GM18951 (cell line): ENCODE measurements around the gene KMT2A.

Source experiments
- POLR2A ChIP-seq: IDR thresholded peaks from 4 replicates; pipeline ENCODE4 v1.6.1; 2011; ENCODE audit warnings: mild to moderate bottlenecking; ENCODE audit not compliant: insufficient read length, insufficient read depth; ENCODE audit errors: extremely low read depth
- in situ Hi-C: fragments of 300-500 bp; cut with MboI; formaldehyde crosslinking; loops from one replicate; pipeline ENCODE4 v1.12.0; 2022; ENCODE audit warnings: low sequenced_read_pairs, mixed read lengths, inconsistent platforms; ENCODE audit not compliant: unreplicated experiment

The KMT2A gene

DNA sequence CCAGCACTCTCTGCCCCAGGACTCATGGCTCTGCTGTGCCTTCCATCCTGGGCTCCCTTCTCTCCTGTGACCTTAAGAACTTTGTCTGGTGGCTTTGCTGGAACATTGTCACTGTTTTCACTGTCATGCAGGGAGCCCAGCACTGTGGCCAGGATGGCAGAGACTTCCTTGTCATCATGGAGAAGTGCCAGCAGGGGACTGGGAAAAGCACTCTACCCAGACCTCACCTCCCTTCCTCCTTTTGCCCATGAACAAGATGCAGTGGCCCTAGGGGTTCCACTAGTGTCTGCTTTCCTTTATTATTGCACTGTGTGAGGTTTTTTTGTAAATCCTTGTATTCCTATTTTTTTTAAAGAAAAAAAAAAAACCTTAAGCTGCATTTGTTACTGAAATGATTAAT is 88.1 kb downstream of the KMT2A start:
- TF ChIP-seq POLR2A, result no peak
- in situ Hi-C loops, result no loop called here

DNA sequence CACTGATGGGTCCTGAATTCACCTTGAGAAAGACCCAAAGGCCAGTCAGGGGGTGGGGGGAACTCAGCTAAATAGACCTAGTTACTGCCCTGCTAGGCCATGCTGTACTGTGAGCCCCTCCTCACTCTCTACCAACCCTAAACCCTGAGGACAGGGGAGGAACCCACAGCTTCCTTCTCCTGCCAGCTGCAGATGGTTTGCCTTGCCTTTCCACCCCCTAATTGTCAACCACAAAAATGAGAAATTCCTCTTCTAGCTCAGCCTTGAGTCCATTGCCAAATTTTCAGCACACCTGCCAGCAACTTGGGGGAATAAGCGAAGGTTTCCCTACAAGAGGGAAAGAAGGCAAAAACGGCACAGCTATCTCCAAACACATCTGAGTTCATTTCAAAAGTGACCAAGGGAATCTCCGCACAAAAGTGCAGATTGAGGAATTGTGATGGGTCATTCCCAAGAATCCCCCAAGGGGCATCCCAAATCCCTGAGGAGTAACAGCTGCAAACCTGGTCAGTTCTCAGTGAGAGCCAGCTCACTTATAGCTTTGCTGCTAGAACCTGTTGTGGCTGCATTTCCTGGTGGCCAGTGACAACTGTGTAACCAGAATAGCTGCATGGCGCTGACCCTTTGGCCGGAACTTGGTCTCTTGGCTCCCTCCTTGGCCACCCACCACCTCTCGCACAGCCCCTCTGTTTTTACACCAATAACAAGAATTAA is 88.6 kb downstream of the KMT2A start:
- in situ Hi-C loops, result no loop called here
- no peak for TF ChIP-seq POLR2A

DNA sequence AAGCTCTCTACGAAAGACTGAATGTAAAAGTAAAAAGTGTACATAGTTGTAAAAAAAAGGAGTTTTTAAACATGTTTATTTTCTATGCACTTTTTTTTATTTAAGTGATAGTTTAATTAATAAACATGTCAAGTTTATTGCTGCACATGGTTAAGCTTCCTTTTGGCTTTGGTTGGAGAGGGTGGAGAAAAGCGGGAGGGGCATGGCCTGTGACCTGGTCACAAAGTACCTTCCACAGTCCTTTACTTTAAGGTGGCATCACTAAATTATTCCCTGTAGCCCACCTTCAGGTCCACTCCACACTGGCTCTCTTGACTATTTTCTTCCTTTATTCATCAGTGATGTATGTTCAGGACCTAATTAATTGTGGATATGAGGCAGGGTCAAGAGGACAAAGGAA is 90.4 kb downstream of the KMT2A start:
- in situ Hi-C loops, result no loop called here
- TF ChIP-seq POLR2A, result no peak

DNA sequence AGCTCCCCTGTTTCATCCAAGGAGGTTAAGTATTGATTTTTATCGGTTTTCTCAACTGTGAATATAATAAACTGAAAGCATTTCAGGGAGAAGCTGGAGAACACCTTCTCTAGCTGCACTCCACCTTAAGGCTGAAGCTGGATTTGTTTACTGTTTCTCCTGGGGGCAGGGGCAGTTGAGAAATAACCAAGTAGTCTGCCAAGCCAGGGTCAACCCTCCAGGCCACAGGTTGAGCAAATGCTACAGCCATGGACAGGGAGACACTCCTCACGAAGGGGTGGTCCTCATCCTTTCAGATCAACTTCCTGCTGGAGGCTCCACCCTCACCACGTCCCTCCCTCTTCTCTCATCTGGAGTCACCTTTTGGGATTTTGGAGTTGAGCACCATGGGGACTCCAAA is 90.8 kb downstream of the KMT2A start, which contains the start of gene TTC36:
TSS of gene TTC36 (plus strand) at position 366 of the 400 bp plus-strand sequence. CDS start at position 387, 21 bp downstream.
- in situ Hi-C loops, result no loop called here
- no peak for TF ChIP-seq POLR2A

DNA sequence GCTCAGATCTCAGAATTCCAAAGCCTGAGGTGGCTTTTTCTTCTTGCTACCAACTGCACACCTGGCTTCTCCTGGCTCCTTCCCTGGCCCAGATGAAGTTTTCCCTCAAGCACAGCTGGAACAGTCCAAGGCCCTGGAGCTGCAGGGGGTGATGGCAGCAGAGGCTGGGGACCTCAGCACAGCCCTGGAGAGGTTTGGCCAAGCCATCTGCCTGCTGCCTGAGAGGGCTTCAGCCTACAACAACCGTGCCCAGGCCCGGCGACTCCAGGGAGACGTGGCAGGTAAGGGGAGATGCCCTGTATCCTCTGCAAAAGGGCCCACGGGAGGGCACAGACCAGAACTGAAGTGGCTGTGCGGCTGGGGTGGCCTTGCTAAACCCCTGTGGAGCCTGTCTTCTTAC is 92.2 kb downstream of the KMT2A start:
- in situ Hi-C loops, result no loop called here

DNA sequence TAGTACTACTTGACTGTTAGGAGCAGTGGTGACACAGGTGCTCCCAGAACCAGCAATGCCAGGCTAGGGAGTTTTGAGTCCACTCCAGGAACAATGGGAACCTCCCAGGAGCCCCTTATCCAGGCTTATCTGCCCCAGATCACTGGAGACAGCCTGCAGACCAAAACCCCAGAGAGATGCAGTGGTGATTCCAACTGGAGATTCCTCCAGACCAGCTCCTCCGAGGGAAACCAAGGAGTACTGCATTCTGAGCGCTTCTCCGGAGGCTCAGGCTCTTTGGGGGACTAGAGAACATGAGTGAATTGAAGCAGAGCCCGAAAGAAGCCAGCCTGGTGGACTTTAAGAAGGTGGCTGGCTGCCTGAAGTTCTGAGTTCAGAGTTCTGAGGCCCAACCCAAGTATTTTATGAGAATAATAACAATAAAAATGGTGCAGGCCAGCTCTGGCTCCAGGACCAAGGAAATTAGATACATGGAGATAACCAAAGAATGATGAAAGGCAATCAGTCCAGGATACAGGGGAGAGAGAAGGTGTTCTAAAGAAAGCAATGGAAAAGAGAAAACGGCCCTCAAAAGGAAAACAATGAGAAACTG is 93.4 kb downstream of the KMT2A start:
- in situ Hi-C loops, result no loop called here
- TF ChIP-seq POLR2A, result no peak

More for the DNA sequence above, 92.2 kb downstream of the KMT2A start:
- no peak for TF ChIP-seq POLR2A

DNA sequence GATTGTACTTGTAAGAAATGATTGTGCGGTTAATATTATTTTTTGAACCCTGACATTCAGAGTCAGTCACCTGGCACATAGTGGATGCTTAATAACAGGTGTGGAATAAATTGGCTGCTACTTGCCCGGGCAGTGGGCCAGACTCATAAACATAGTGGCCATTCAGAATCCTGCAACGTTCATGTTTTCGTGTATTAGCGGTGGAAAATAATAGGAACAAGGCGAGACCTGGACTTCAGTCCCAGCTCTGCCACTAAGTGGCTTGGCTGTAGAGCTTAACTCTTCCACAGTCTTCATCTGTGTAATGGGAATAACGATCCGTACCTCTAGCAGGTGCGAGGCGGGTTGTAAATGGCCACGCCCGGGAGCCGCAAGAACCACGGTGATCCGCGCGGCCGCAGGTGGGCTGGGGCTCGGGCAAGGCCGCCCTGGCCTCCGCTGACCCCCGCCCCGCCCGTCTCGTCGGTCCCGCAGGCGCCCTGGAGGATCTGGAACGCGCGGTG is 93.9 kb downstream of the KMT2A start:
- TF ChIP-seq POLR2A, result no peak
- in situ Hi-C loops, result no loop called here

GRCh38 chr11:118530683-118531596 is 94.6 kb downstream of the KMT2A start, which contains the start of gene TMEM25:
Gene TMEM25 (plus strand): TSS chr11:118531192. CDS start chr11:118531802, 610 bp downstream.
- in situ Hi-C loops, result no loop called here
- peak; percentile 52 for TF ChIP-seq POLR2A

DNA sequence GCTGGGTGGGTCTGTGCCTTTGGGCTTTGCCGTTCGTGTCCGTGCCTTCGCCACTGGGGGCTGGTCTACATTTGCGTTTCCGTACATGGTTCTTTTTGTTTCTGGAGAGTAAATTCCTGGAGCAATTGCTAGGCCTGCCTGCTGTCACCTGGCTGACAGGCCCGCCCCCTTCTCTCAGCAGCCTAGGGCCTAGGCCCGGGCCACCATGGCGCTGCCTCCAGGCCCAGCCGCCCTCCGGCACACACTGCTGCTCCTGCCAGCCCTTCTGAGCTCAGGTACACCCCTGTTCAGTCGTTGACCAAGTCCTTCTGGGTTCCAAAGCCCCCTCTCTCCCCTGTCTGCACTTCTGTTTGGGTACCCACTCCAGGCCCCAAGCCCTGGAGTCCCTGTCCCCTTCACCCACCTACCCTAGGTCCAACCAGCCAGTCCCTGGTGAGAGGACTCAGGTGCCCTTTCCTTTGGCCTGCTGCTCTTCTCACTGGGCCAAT is 95.3 kb downstream of the KMT2A start:
- TF ChIP-seq POLR2A, result no peak
- in situ Hi-C loops, result no loop called here

DNA sequence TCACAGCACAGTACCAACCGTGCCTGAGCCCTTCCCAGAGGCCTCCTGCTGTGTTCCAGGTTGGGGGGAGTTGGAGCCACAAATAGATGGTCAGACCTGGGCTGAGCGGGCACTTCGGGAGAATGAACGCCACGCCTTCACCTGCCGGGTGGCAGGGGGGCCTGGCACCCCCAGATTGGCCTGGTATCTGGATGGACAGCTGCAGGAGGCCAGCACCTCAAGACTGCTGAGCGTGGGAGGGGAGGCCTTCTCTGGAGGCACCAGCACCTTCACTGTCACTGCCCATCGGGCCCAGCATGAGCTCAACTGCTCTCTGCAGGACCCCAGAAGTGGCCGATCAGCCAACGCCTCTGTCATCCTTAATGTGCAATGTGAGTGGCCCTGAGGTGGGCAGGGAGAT is 95.8 kb downstream of the KMT2A start:
- in situ Hi-C loops, result no loop called here
- no peak for TF ChIP-seq POLR2A

GRCh38 chr11:118532852-118533768 is 96.8 kb downstream of the KMT2A start:
- in situ Hi-C loops, result no loop called here
- no peak for TF ChIP-seq POLR2A

DNA sequence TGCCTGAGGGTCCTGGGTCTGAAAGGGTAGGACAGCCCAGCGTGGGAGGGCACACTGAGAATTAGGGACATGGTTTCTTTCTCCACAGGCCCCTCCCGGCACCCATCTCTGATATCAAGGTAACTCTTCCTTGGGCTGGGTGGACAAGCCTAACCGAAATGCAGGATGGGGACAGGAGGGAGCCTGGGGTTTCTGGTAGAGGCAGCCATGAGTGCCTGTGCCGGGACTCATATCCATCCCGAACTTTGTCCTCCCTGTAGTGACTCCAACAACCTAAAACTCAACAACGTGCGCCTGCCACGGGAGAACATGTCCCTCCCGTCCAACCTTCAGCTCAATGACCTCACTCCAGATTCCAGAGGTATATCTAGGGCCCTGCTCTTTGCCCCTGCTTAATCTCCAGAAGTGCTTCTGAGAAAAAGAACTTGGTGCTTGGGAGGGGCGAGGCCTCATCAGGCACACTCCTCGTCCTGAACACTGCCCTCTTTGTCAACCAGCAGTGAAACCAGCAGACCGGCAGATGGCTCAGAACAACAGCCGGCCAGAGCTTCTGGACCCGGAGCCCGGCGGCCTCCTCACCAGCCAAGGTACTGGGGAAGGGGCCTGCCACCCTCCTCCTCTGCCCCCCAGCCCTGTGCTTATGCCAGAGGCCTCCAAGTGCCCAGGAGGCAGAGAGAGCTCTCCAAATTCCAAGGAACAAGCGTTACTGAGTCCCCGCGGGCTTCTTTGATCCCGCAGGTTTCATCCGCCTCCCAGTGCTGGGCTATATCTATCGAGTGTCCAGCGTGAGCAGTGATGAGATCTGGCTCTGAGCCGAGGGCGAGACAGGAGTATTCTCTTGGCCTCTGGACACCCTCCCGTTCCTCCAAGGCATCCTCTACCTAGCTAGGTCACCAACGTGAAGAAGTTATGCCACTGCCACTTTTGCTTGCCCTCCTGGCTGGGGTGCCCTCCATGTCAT is 97.8 kb downstream of the KMT2A start:
- in situ Hi-C loops, result no loop called here
- TF ChIP-seq POLR2A, result no peak
